Gastrocnemius medialis (tissue), 4 donors: ENCODE results near the gene PSMB8. TPM values are rescaled to one million over a fixed set of nuclear protein-coding genes. Genes with fewer than 3 reads are reported as not detected.

Source experiments
- ATAC-seq, 2 donors: fragments of 150-250 bp; one replicate each; pipeline ENCODE4 v1.9.1; 2016
- DNase-seq, 2 donors: peaks; one replicate each; pipeline ENCODE4 v3.0.0-alpha.2; 2019
- H3K27ac ChIP-seq, 4 donors: fragments of 200-600 bp; sonication (generic); 1 replicate in 1 of 4; 2 replicates in 3 of 4; pipeline ENCODE4 v1.5.1; 2016 to 2018; ENCODE audit warnings: mild to moderate bottlenecking in 2 of 4, moderate library complexity in 1 of 4
- H3K27me3 ChIP-seq, 3 donors: fragments of 200-600 bp; sonication (generic) in 2 of 3; 1 replicate in 1 of 3; 2 replicates in 2 of 3; pipeline versions ENCODE4 v1.5.1 to v1.6.0; 2016 to 2019; ENCODE audit warnings: mild to moderate bottlenecking in 1 of 3, moderate library complexity in 1 of 3
- H3K36me3 ChIP-seq, 2 donors: fragments of 200-600 bp; sonication (generic) in 1 of 2; one replicate each; pipeline ENCODE4 v1.5.1; 2017 to 2018
- H3K4me1 ChIP-seq, 2 donors: fragments of 200-600 bp; sonication (generic) in 1 of 2; one replicate each; pipeline ENCODE4 v1.5.1; 2016 to 2017; ENCODE audit warnings: mild to moderate bottlenecking in 2 of 2
- H3K4me3 ChIP-seq, 4 donors: fragments of 200-600 bp; sonication (generic) in 3 of 4; 1 replicate in 1 of 4; 2 replicates in 3 of 4; pipeline ENCODE4 v1.5.1; 2016 to 2019; ENCODE audit warnings: mild to moderate bottlenecking in 2 of 4
- H3K9me3 ChIP-seq, 3 donors: fragments of 200-600 bp; sonication (generic) in 2 of 3; 1 replicate in 1 of 3; 2 replicates in 2 of 3; pipeline ENCODE4 v1.5.1; 2016 to 2019
- CTCF ChIP-seq, 5 experiments: fragments of 450-650 bp in 3 of 5; fragments of 200-600 bp in 2 of 5; sonication (generic) in 2 of 5; IDR thresholded peaks in 4 of 5; conservative IDR thresholded peaks in 1 of 5; 1 replicate in 4 of 5; 2 replicates in 1 of 5; pipeline ENCODE4 v1.5.1; 2016 to 2019; ENCODE audit warnings: antibody characterized with exemption in 5 of 5, mild to moderate bottlenecking in 3 of 5, moderate library complexity in 3 of 5
- POLR2A ChIP-seq, 2 donors: fragments of 450-650 bp; IDR thresholded peaks; one replicate each; pipeline ENCODE4 v1.6.1; 2017; ENCODE audit warnings: antibody characterized with exemption in 2 of 2, mild to moderate bottlenecking in 2 of 2, moderate library complexity in 2 of 2
- in situ Hi-C, 4 donors: fragments of 200-750 bp; cut with MboI; loops; one replicate each; pipeline versions ENCODE4 v1.15.0 to v1.8.0; 2017; ENCODE audit warnings: low sequenced_read_pairs in 4 of 4
- intact Hi-C: fragments of 100-400 bp; cut with DNase I; formaldehyde crosslinking; loops from one replicate; pipeline ENCODE4 v1.15.1; 2023; ENCODE audit warnings: low total_unique reads
- total RNA-seq, 4 donors: library from RNA; depleted of rRNA; stranded (reverse); fragments of >200 nt; gene quantifications; one replicate each; pipeline versions ENCODE4 v1.1.0 to v1.2.3, GENCODE V29; 2016

Gene PSMB8
- total RNA-seq, 4 donors from 2014 or later, result 7.0 to 20.2 (median 9.2) TPM

GRCh38 chr6:32818867-32819266 is 25.0 kb downstream of the PSMB8 start:
- H3K27me3 ChIP-seq, result no peaks in the 10 kb centered on the region
- in situ Hi-C loops (no loop called here), intact Hi-C loops (no loop called here)
- TF ChIP-seq CTCF (IDR thresholded peaks at IDR 0.05 in 4 of 5, conservative IDR thresholded peaks at IDR 0.05 in 1 of 5) (no peak), POLR2A (IDR thresholded peaks at IDR 0.05) (no peak)
- no peak overlapping the region for H3K4me3 ChIP-seq
- H3K36me3 ChIP-seq, result no peaks in the 10 kb centered on the region
- peaks cover 0 to 8% of the 10 kb centered on the region in 2 donors for H3K4me1 ChIP-seq
- ATAC-seq (no peak), DNase-seq (no peak)
- no peaks in the 10 kb centered on the region for H3K9me3 ChIP-seq
- H3K27ac ChIP-seq, result no peak overlapping the region

- no peak for TF ChIP-seq CTCF (IDR thresholded peaks at IDR 0.05 in 4 of 5, conservative IDR thresholded peaks at IDR 0.05 in 1 of 5)
- no peak for TF ChIP-seq POLR2A (IDR thresholded peaks at IDR 0.05)
- in situ Hi-C loops, result no loop called here
- no peak within 1 kb of the TSS for H3K27ac ChIP-seq
These were observed 27.1 kb downstream of the PSMB8 start, which contains the start of gene HLA-DOB for GRCh38 chr6:32816746-32817204. TSS of gene HLA-DOB (minus strand) at chr6:32817002. CDS start at chr6:32816951, 51 bp downstream.

GRCh38 chr6:32815996-32816395 is 27.9 kb downstream of the PSMB8 start:
- Histone ChIP-seq H3K4me1 (peaks cover 0 to 8% of the 10 kb centered on the region in 2 donors), H3K36me3 (no peaks in the 10 kb centered on the region), H3K4me3 (no peak overlapping the region), H3K9me3 (no peaks in the 10 kb centered on the region), H3K27ac (no peak overlapping the region), H3K27me3 (no peaks in the 10 kb centered on the region)
- TF ChIP-seq POLR2A (IDR thresholded peaks at IDR 0.05) (no peak), CTCF (IDR thresholded peaks at IDR 0.05 in 4 of 5, conservative IDR thresholded peaks at IDR 0.05 in 1 of 5) (no peak)
- in situ Hi-C loops (no loop called here), intact Hi-C loops (no loop called here)
- ATAC-seq, result no peak
- no peak for DNase-seq

More at GRCh38 chr6:32816746-32817204, 27.1 kb downstream of the PSMB8 start, which contains the start of gene HLA-DOB:
- DNase-seq (no peak), ATAC-seq (peak in 1 of 2 donors; percentile 84)
- Histone ChIP-seq H3K4me1 (peaks cover 0 to 8% of the 10 kb centered on the region in 2 donors), H3K4me3 (peak within 1 kb of the TSS in 1 of 4 donors; percentile 19), H3K36me3 (no peaks in the 10 kb centered on the region), H3K9me3 (no peaks in the 10 kb centered on the region), H3K27me3 (no peaks in the 10 kb centered on the region)
- intact Hi-C loops, result no loop called here

GRCh38 chr6:32815115-32815514 is 28.7 kb downstream of the PSMB8 start:
- intact Hi-C loops (no loop called here), in situ Hi-C loops (no loop called here)
- Histone ChIP-seq H3K27ac (no peak overlapping the region), H3K4me3 (no peak overlapping the region), H3K36me3 (no peaks in the 10 kb centered on the region), H3K9me3 (no peaks in the 10 kb centered on the region), H3K27me3 (no peaks in the 10 kb centered on the region), H3K4me1 (peaks cover 0 to 8% of the 10 kb centered on the region in 2 donors)
- ATAC-seq, result no peak
- no peak for TF ChIP-seq POLR2A (IDR thresholded peaks at IDR 0.05)
- TF ChIP-seq CTCF (IDR thresholded peaks at IDR 0.05 in 4 of 5, conservative IDR thresholded peaks at IDR 0.05 in 1 of 5), result no peak
- DNase-seq, result no peak

GRCh38 chr6:32814145-32814544 is 29.7 kb downstream of the PSMB8 start:
- Histone ChIP-seq H3K4me3 (no peak overlapping the region), H3K4me1 (peaks cover 0 to 8% of the 10 kb centered on the region in 2 donors), H3K27me3 (no peaks in the 10 kb centered on the region), H3K27ac (no peak overlapping the region), H3K36me3 (no peaks in the 10 kb centered on the region), H3K9me3 (no peaks in the 10 kb centered on the region)
- TF ChIP-seq POLR2A (IDR thresholded peaks at IDR 0.05) (no peak), CTCF (IDR thresholded peaks at IDR 0.05 in 4 of 5, conservative IDR thresholded peaks at IDR 0.05 in 1 of 5) (no peak)
- no peak for DNase-seq
- intact Hi-C loops (no loop called here), in situ Hi-C loops (no loop called here)
- ATAC-seq, result no peak
